SK-N-MC (cell line): ENCODE results near the gene SEMA4B.

Source experiments
- DNase-seq: peaks from one replicate; pipeline ENCODE4 v3.0.0-alpha.2; 2011; ENCODE audit warnings: low read depth, low spot score
- H3K27ac ChIP-seq: fragments of 200-600 bp; sonication (generic); 2 replicates; pipeline ENCODE4 v1.5.1; 2016; ENCODE audit warnings: mixed run types
- H3K36me3 ChIP-seq: fragments of 200-600 bp; sonication (generic); 2 replicates; pipeline ENCODE4 v1.6.1; 2017; ENCODE audit warnings: antibody characterized with exemption, low read length, mixed read lengths; ENCODE audit not compliant: insufficient read depth
- H3K4me3 ChIP-seq: fragments of 200-600 bp; sonication (generic); 2 replicates; pipeline ENCODE4 v1.5.1; 2016
- H3K9ac ChIP-seq: fragments of 200-600 bp; sonication (generic); 2 replicates; pipeline ENCODE4 v1.8.0; 2017; ENCODE audit warnings: mixed run types, mixed read lengths; ENCODE audit not compliant: insufficient read length
- H3K9me3 ChIP-seq: fragments of 200-600 bp; sonication (generic); 2 replicates; pipeline ENCODE4 v1.6.1; 2017; ENCODE audit warnings: low read depth, mild to moderate bottlenecking, antibody characterized with exemption, low read length, moderate library complexity, mixed read lengths
- EZH2 ChIP-seq: fragments of 200-600 bp; sonication (generic); IDR thresholded peaks from one replicate; pipeline ENCODE4 v1.6.1; 2017; ENCODE audit warnings: antibody characterized with exemption
- FOXP2 ChIP-seq: optimal IDR thresholded peaks from 2 replicates; pipeline ENCODE3; 2011; ENCODE audit warnings: mild to moderate bottlenecking, moderate library complexity; ENCODE audit not compliant: insufficient read depth; ENCODE audit errors: extremely low read length, control extremely low read depth
- POLR2AphosphoS5 ChIP-seq: IDR thresholded peaks from 2 replicates; pipeline ENCODE4 v1.6.1; 2012; ENCODE audit warnings: mild to moderate bottlenecking, low read depth, low read length, borderline replicate concordance

The SEMA4B gene

DNA sequence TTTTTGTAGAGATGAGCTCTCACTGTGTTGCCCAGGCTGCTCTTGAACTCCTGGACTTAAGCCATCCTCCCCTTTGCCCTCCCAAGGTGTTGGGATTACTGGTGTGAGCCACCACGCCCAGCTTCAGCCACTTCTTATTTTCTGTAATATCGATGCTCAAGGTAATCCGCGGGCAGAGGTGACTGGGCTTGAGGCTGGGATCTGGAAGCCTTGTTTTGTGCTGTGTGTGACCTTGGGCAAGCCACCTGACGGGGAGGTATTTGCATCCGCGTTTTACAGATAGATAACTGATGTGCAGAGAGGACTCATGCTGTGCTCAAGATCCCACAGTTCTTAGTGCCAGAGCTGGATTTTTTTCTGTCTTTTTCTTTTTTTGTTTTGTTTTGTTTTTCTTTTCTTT lies 27.8 kb upstream of the SEMA4B start:
- H3K4me3 ChIP-seq: no peak overlapping the region
- TF ChIP-seq POLR2AphosphoS5 (no peak), EZH2 (no peak), FOXP2 (no peak)
- DNase-seq: no peak
- no peak overlapping the region for H3K9ac ChIP-seq
- no peaks in the 10 kb centered on the region for H3K36me3 ChIP-seq
- no peaks in the 10 kb centered on the region for H3K9me3 ChIP-seq
- no peak overlapping the region for H3K27ac ChIP-seq

DNA sequence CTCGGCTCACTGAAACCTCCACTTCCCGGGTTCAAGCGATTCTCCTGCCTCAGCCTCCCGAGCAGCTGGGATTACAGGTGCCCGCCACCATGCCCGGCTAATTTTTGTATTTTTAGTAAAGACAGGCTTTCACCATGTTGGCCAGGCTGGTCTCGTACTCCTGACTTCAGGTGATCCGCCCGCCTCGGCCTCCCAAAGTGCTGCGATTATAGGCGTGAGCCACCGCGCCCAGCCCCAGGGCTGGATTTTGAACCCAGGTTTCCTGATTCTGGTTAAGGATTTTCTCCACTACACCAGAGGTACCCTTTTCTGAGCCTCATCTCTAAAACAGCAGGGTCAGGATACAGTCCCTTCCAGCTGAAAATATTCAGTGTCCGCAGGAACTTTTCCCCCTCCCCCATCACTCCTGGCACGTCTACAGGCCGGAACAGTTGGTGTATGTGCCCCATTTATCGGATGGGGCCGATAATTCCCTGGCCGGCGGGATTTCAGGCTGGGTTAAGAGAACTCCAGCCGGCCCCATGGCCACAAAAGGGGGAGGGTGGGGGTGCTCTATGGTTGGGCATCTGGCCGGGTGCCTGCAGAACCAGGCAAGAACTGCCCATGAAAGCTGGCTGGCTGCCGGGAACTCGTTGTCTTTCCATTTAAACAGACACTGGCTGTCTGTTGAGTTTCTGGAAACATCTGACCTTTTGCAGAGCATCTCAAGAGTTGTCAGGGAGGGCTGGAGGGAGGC lies 26.8 kb upstream of the SEMA4B start:
- no peaks in the 10 kb centered on the region for H3K9me3 ChIP-seq
- no peak overlapping the region for H3K4me3 ChIP-seq
- no peak for DNase-seq
- no peaks in the 10 kb centered on the region for H3K36me3 ChIP-seq
- no peak overlapping the region for H3K9ac ChIP-seq
- H3K27ac ChIP-seq: no peak overlapping the region
- no peak for TF ChIP-seq EZH2
- TF ChIP-seq POLR2AphosphoS5: no peak
- no peak for TF ChIP-seq FOXP2

- TF ChIP-seq EZH2: no peak
- no peak for TF ChIP-seq POLR2AphosphoS5
- TF ChIP-seq FOXP2: no peak
- Histone ChIP-seq H3K36me3 (no peaks in the 10 kb centered on the region), H3K9me3 (no peaks in the 10 kb centered on the region), H3K9ac (no peak overlapping the region), H3K27ac (no peak overlapping the region), H3K4me3 (no peak overlapping the region)
- DNase-seq: no peak
These were observed 24.1 kb upstream of the SEMA4B start for GRCh38 chr15:90177012-90177411.

GRCh38 chr15:90178468-90179435 lies 22.4 kb upstream of the SEMA4B start:
- no peaks in the 10 kb centered on the region for H3K36me3 ChIP-seq
- no peak overlapping the region for H3K9ac ChIP-seq
- TF ChIP-seq POLR2AphosphoS5: no peak
- no peak for TF ChIP-seq FOXP2
- no peak for TF ChIP-seq EZH2
- no peaks in the 10 kb centered on the region for H3K9me3 ChIP-seq
- no peak overlapping the region for H3K4me3 ChIP-seq
- no peak for DNase-seq
- H3K27ac ChIP-seq: no peak overlapping the region

- H3K9me3 ChIP-seq: no peaks in the 10 kb centered on the region
- no peak for DNase-seq
- no peak overlapping the region for H3K9ac ChIP-seq
- no peaks in the 10 kb centered on the region for H3K36me3 ChIP-seq
- no peak overlapping the region for H3K4me3 ChIP-seq
- no peak overlapping the region for H3K27ac ChIP-seq
- no peak for TF ChIP-seq POLR2AphosphoS5
- no peak for TF ChIP-seq FOXP2
- no peak for TF ChIP-seq EZH2
These were observed 19.4 kb upstream of the SEMA4B start for GRCh38 chr15:90181776-90182175.

GRCh38 chr15:90184119-90184785 lies 16.9 kb upstream of the SEMA4B start:
- no peak overlapping the region for H3K9ac ChIP-seq
- H3K27ac ChIP-seq: no peak overlapping the region
- TF ChIP-seq FOXP2: no peak
- TF ChIP-seq EZH2: no peak
- TF ChIP-seq POLR2AphosphoS5: no peak
- no peak for DNase-seq
- no peaks in the 10 kb centered on the region for H3K9me3 ChIP-seq
- no peaks in the 10 kb centered on the region for H3K36me3 ChIP-seq
- H3K4me3 ChIP-seq: peak overlapping the region; percentile 68; the same call in 1 of the 2 replicates

DNA sequence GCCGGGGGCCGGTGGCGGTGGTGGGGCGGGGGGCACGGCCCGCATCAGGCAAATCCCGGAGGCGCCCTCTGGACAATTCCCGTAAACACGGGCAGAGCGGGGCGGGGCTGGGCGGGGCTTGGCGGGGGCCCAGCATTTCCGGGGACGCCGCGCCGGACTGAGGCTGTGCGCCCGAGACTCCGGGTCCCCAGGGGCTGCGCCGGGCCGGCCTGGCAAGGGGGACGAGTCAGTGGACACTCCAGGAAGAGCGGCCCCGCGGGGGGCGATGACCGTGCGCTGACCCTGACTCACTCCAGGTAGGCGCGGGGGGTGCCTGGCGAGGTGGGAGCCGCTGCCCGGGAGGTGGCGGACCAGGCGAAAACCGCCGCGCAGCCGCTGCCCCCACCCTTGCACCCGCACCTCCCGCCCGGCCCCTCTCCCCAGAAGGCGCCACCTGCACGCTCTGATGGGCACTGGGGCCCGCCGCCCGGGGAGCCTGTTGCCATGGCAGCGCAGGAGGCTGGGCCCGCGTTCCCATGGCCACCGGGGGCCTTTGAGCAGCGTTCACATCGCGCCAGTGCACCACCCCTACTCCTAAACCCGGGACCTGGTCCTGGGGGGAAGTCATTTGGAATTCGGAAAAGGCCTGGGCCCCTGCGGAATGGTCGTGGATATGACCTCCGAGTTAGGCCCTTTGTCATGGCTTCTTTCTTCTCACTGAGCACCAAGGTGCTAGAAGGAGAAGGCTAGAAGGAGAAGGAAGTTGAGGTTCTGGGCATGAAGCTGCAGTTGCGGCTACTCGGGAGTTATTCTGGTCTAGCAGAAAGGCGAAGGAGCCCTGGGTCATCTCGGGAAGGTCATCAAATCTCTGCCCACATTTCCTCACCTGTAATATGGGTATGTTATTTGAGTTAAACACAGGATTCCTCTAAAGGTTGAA lies 16.1 kb upstream of the SEMA4B start:
- Histone ChIP-seq H3K27ac (no peak overlapping the region), H3K4me3 (peak overlapping the region; percentile 68), H3K36me3 (no peaks in the 10 kb centered on the region), H3K9me3 (no peaks in the 10 kb centered on the region), H3K9ac (no peak overlapping the region)
- no peak for DNase-seq
- TF ChIP-seq FOXP2 (no peak), EZH2 (no peak), POLR2AphosphoS5 (no peak)
